Measurements from ENCODE around the gene DYNC1I1.
A peak's percentile ranks its signal among the peaks of the same experiment; 100 is the strongest.

DYNC1I1 gene

GRCh38 chr7:95997632-95998031 is 225.3 kb downstream of the DYNC1I1 start:
- Histone ChIP-seq H3K36me3 (no peaks in the 10 kb centered on the region), H3K4me2 (no peak overlapping the region), H3K27me3 (no peaks in the 10 kb centered on the region), H4K20me1 (no peaks in the 10 kb centered on the region), H3K9me3 (replicated peaks in 1 of 11) (no peaks in the 10 kb centered on the region), H3K4me1 (peaks cover 25 to 43% (median 37%) of the 10 kb centered on the region in 10 experiments), H3K27ac (peak overlapping the region in 2 of 11 experiments; percentile 14 to 37; a peak in 2 of 22 replicates), H3K4me3 (no peak overlapping the region), H3K9ac (no peak overlapping the region)
- no peak for TF ChIP-seq Cebpa-rat (IDR thresholded peaks at IDR 0.05)

- H3K9ac ChIP-seq = no peak overlapping the region
- no peak overlapping the region; a peak in 1 of 22 replicates for H3K4me2 ChIP-seq
- H3K27me3 ChIP-seq = no peaks in the 10 kb centered on the region
- H3K9me3 ChIP-seq (replicated peaks in 1 of 11) = no peaks in the 10 kb centered on the region
- no peak overlapping the region for H3K4me3 ChIP-seq
- peak overlapping the region in 1 of 11 experiments; percentile 14; a peak in 1 of 22 replicates for H3K27ac ChIP-seq
- no peaks in the 10 kb centered on the region for H4K20me1 ChIP-seq
- H3K4me1 ChIP-seq = peaks cover 16 to 29% (median 25%) of the 10 kb centered on the region in 10 experiments
- no peak for TF ChIP-seq Cebpa-rat (IDR thresholded peaks at IDR 0.05)
- H3K36me3 ChIP-seq = no peaks in the 10 kb centered on the region
Measured at GRCh38 chr7:95999481-95999880, 227.1 kb downstream of the DYNC1I1 start.

- no peak for TF ChIP-seq Cebpa-rat (IDR thresholded peaks at IDR 0.05)
- no peak overlapping the region for H3K27ac ChIP-seq
- no peak overlapping the region for H3K4me3 ChIP-seq
- H3K27me3 ChIP-seq = no peaks in the 10 kb centered on the region
- no peaks in the 10 kb centered on the region for H3K9me3 ChIP-seq (replicated peaks in 1 of 11)
- 0 out of 20 replicates have a peak, but pooled peaks cover 0 to 1% (median 0%) of the 10 kb centered on the region in 10 experiments for H3K4me1 ChIP-seq
- H3K4me2 ChIP-seq = no peak overlapping the region
- no peaks in the 10 kb centered on the region for H4K20me1 ChIP-seq
- H3K9ac ChIP-seq = no peak overlapping the region
- H3K36me3 ChIP-seq = no peaks in the 10 kb centered on the region
Measured at GRCh38 chr7:96004578-96004977, 232.2 kb downstream of the DYNC1I1 start.

GRCh38 chr7:96005271-96005670 is 232.9 kb downstream of the DYNC1I1 start:
- H3K9me3 ChIP-seq (replicated peaks in 1 of 11) = no peaks in the 10 kb centered on the region
- no peak overlapping the region for H3K27ac ChIP-seq
- TF ChIP-seq Cebpa-rat (IDR thresholded peaks at IDR 0.05) = no peak

GRCh38 chr7:96009148-96009547 is 236.8 kb downstream of the DYNC1I1 start:
- no peak for TF ChIP-seq Cebpa-rat (IDR thresholded peaks at IDR 0.05)
- H3K4me2 ChIP-seq = no peak overlapping the region
- no peaks in the 10 kb centered on the region for H4K20me1 ChIP-seq
- no peak overlapping the region for H3K9ac ChIP-seq
- no peak overlapping the region for H3K4me3 ChIP-seq
- H3K4me1 ChIP-seq = no peaks in the 10 kb centered on the region
- no peaks in the 10 kb centered on the region for H3K9me3 ChIP-seq (replicated peaks in 1 of 11)
- H3K27ac ChIP-seq = no peak overlapping the region
- no peaks in the 10 kb centered on the region for H3K27me3 ChIP-seq
- H3K36me3 ChIP-seq = no peaks in the 10 kb centered on the region

More at GRCh38 chr7:96005271-96005670, 232.9 kb downstream of the DYNC1I1 start:
- Histone ChIP-seq H3K9ac (no peak overlapping the region), H3K4me1 (no peaks in the 10 kb centered on the region), H3K36me3 (no peaks in the 10 kb centered on the region), H3K27me3 (no peaks in the 10 kb centered on the region), H4K20me1 (no peaks in the 10 kb centered on the region), H3K4me2 (no peak overlapping the region), H3K4me3 (no peak overlapping the region)

- H3K4me2 ChIP-seq = no peak overlapping the region
- H3K27ac ChIP-seq = no peak overlapping the region
- H4K20me1 ChIP-seq = no peaks in the 10 kb centered on the region
- no peak overlapping the region for H3K9ac ChIP-seq
- H3K36me3 ChIP-seq = no peaks in the 10 kb centered on the region
- no peaks in the 10 kb centered on the region for H3K9me3 ChIP-seq (replicated peaks in 1 of 11)
- TF ChIP-seq Cebpa-rat (IDR thresholded peaks at IDR 0.05) = no peak
- H3K27me3 ChIP-seq = no peaks in the 10 kb centered on the region
- no peak overlapping the region for H3K4me3 ChIP-seq
- H3K4me1 ChIP-seq = peaks cover 0 to 15% (median 11%) of the 10 kb centered on the region in 10 experiments; a peak in 12 of 20 replicates
Measured at GRCh38 chr7:96013836-96014235, 241.5 kb downstream of the DYNC1I1 start.

- Histone ChIP-seq H3K9me3 (replicated peaks in 1 of 11) (no peaks in the 10 kb centered on the region), H4K20me1 (no peaks in the 10 kb centered on the region), H3K4me2 (no peak overlapping the region), H3K36me3 (no peaks in the 10 kb centered on the region), H3K27ac (no peak overlapping the region), H3K4me1 (peaks cover 0 to 15% (median 11%) of the 10 kb centered on the region in 10 experiments; a peak in 12 of 20 replicates), H3K4me3 (no peak overlapping the region), H3K9ac (no peak overlapping the region), H3K27me3 (no peaks in the 10 kb centered on the region)
- TF ChIP-seq Cebpa-rat (IDR thresholded peaks at IDR 0.05) = no peak
Measured at GRCh38 chr7:96014617-96015016, 242.3 kb downstream of the DYNC1I1 start.

GRCh38 chr7:96016056-96016586 is 243.8 kb downstream of the DYNC1I1 start:
- Histone ChIP-seq H3K27me3 (no peaks in the 10 kb centered on the region), H3K4me3 (no peak overlapping the region), H3K4me2 (peak overlapping the region in 6 of 11 experiments; percentile 16 to 35 (median 24); a peak in 7 of 22 replicates), H3K4me1 (peaks cover 0 to 15% (median 11%) of the 10 kb centered on the region in 10 experiments; a peak in 12 of 20 replicates), H4K20me1 (no peaks in the 10 kb centered on the region), H3K9ac (no peak overlapping the region), H3K36me3 (no peaks in the 10 kb centered on the region), H3K9me3 (replicated peaks in 1 of 11) (peaks cover 0 to 9% (median 4%) of the 10 kb centered on the region in 11 experiments; a peak in 4 of 22 replicates), H3K27ac (no peak overlapping the region)
- no peak for TF ChIP-seq Cebpa-rat (IDR thresholded peaks at IDR 0.05)

GRCh38 chr7:96016735-96017134 is 244.4 kb downstream of the DYNC1I1 start:
- peaks cover 0 to 9% (median 4%) of the 10 kb centered on the region in 11 experiments; a peak in 4 of 22 replicates for H3K9me3 ChIP-seq (replicated peaks in 1 of 11)
- peaks cover 0 to 15% (median 11%) of the 10 kb centered on the region in 10 experiments; a peak in 12 of 20 replicates for H3K4me1 ChIP-seq
- no peak for TF ChIP-seq Cebpa-rat (IDR thresholded peaks at IDR 0.05)
- peak overlapping the region in 9 of 11 experiments; percentile 1 to 36 (median 24); a peak in 10 of 22 replicates for H3K4me2 ChIP-seq
- H4K20me1 ChIP-seq = no peaks in the 10 kb centered on the region
- no peak overlapping the region for H3K27ac ChIP-seq
- H3K36me3 ChIP-seq = no peaks in the 10 kb centered on the region
- no peak overlapping the region for H3K9ac ChIP-seq
- no peaks in the 10 kb centered on the region for H3K27me3 ChIP-seq
- H3K4me3 ChIP-seq = no peak overlapping the region

- H3K27ac ChIP-seq = no peak overlapping the region
- no peaks in the 10 kb centered on the region for H3K36me3 ChIP-seq
- peak overlapping the region in 1 of 11 experiments; percentile 25; a peak in 1 of 22 replicates for H3K4me2 ChIP-seq
- H3K9me3 ChIP-seq (replicated peaks in 1 of 11) = peaks cover 0 to 9% (median 4%) of the 10 kb centered on the region in 11 experiments; a peak in 4 of 22 replicates
- H3K27me3 ChIP-seq = no peaks in the 10 kb centered on the region
- H3K4me1 ChIP-seq = peaks cover 0 to 15% (median 11%) of the 10 kb centered on the region in 10 experiments; a peak in 12 of 20 replicates
- no peak overlapping the region for H3K4me3 ChIP-seq
- no peak overlapping the region for H3K9ac ChIP-seq
- no peaks in the 10 kb centered on the region for H4K20me1 ChIP-seq
- no peak for TF ChIP-seq Cebpa-rat (IDR thresholded peaks at IDR 0.05)
Measured at GRCh38 chr7:96017877-96018276, 245.5 kb downstream of the DYNC1I1 start.

Measured in BLaER1 treated with 17β-estradiol and CSF1 and Interleukin-3, amounts not matched to agents 10 nM and 100 nM (cell line).